ENCODE data around the gene LRRC8C.

LRRC8C gene

DNA sequence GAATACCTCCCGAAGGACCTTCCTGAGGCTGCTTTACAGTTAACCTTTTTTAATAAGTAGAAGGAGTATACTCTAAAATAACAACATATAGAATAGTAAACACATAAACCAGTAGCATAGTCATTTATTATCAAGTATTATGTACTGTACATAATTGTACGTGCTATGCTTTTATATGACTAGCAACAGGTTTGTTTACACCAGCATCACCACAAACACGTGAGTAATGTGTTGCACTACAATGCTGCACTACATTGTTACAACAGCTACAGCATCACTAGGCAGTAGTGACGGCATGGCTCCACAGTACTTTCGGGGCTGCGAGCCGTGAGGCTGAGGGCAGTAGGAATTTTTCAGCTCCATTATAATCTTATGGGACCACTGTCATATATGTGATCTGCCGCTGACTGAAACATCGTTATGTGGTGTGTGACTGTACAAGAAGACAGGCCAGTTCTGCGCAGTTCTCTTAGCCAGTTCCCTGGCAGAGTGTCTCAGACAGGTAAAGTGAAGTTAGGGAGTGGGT lies 105.1 kb downstream of the LRRC8C start:
- no peak for DNase-seq

- no peak for DNase-seq
These were observed 106.3 kb downstream of the LRRC8C start for GRCh38 chr1:89739013-89739843.

GRCh38 chr1:89739844-89740216 lies 106.9 kb downstream of the LRRC8C start:
- DNase-seq: no peak

GRCh38 chr1:89743788-89744187 lies 110.9 kb downstream of the LRRC8C start:
- DNase-seq: no peak

DNA sequence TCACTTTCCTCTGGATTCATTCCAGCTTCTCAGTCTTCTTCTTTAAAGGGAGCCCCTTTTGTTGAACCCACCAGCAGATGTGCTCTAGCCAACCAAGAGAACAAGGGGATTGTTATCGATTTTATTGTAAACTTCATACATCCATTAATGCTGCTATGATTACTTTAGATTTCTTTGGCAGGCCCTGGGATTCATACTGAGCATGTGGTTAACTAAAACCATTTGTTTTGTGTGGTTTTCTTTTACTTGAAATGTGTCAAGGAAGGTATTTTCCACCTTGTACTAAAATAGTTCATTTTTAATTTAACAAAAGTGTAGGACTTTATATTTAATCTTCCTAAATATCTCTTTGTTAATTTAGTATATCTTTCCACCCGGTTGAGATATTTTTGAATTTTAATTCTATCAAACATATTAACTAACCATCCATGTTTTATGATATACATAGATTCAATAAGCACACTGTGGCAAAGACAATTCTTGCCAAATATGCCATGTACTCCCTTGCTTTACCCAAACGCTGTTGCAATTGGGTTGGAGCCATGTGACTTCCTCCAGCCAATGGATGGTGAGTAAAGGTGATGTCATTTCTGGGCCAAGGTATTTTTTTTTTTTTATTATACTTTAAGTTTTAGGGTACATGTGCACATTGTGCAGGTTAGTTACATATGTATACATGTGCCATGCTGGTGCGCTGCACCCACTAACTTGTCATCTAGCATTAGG lies 113.7 kb downstream of the LRRC8C start:
- DNase-seq: no peak

DNA sequence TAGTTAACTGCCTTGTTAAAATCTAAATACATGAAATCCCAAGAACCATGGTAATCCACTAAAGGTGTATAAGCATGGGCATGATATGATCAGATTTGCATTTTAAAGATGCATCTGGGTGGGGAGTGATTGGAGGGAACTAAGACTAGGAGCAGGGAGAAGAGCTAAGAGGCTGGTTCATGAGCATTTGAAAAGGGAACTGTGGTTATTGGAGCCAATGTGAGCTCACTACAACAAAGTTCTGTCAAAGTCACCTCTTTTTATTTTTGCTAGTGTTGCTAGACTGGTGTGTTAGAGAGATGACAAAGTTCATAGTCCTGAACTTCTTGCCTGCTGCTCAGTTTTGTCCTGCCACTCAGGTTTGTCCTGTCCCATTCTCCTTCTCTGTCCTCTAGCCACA lies 120.8 kb downstream of the LRRC8C start:
- no peak for DNase-seq

DNA sequence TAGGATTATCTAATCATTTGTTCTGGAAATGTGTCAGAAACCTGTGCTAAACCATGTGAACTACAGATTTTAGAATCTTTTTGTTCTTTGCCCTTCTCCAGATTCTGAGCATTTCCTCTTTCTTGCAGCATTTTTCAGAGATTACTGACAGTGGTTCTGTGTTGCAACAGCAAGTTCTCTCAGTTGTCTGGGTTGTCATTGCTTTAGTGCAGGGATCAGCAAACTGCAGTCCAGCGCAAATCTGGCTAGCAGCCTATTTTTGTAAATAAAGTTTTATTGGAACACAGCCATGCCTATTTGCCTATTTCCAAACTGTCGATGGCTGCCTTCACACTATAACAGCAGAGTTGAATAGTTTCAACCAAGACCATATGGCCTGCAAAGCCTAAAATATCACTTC lies 121.6 kb downstream of the LRRC8C start:
- DNase-seq: no peak

GRCh38 chr1:89755591-89755990 lies 122.7 kb downstream of the LRRC8C start:
- no peak for DNase-seq

- no peak for DNase-seq
These were observed 124.6 kb downstream of the LRRC8C start for GRCh38 chr1:89757532-89757931.

- no peak for DNase-seq
These were observed 125.2 kb downstream of the LRRC8C start for GRCh38 chr1:89758156-89758555.

GRCh38 chr1:89759036-89759435 lies 126.1 kb downstream of the LRRC8C start:
- DNase-seq: no peak

- no peak for DNase-seq
These were observed 127.6 kb downstream of the LRRC8C start for GRCh38 chr1:89760496-89760895.

- DNase-seq: no peak
These were observed 128.4 kb downstream of the LRRC8C start for GRCh38 chr1:89761338-89761737.

DNA sequence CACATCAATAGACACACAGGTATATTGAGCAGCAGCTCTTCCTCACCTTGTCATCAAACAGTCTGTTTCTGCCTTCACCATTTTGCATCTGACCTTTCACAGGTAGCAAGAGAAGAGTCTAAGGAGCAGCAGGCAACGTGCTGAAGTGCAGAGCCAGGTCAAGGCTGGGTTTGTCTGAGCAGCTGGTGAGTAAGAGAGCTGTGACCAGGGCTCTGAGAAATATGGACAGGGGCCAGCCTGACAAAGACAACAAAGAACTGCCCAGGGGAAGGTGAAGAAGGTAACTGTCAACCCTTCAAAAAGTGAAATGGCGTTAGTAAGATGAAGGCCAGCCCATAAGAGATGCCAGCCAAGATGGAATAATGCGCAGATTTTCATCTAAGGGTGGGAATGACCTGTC lies 129.0 kb downstream of the LRRC8C start:
- no peak for DNase-seq

DNA sequence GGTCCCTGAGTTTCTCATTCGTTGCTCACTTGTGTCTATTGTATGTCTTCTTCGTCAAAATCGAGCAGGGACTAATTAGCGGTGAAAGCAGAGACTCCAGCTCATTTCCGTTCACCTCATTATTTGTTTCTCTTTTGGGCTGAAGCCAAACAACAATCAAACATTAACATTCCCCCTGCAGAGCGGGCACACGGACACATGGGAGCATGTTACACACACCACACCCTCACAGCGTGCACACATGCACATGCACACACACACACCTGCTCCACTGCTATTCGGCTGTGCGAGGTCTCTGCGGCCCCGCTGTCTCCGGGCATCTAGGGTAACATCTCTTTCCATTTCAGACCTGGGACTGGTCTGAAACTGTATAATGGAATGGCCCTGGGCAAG lies 129.5 kb downstream of the LRRC8C start:
- DNase-seq: no peak

DNA sequence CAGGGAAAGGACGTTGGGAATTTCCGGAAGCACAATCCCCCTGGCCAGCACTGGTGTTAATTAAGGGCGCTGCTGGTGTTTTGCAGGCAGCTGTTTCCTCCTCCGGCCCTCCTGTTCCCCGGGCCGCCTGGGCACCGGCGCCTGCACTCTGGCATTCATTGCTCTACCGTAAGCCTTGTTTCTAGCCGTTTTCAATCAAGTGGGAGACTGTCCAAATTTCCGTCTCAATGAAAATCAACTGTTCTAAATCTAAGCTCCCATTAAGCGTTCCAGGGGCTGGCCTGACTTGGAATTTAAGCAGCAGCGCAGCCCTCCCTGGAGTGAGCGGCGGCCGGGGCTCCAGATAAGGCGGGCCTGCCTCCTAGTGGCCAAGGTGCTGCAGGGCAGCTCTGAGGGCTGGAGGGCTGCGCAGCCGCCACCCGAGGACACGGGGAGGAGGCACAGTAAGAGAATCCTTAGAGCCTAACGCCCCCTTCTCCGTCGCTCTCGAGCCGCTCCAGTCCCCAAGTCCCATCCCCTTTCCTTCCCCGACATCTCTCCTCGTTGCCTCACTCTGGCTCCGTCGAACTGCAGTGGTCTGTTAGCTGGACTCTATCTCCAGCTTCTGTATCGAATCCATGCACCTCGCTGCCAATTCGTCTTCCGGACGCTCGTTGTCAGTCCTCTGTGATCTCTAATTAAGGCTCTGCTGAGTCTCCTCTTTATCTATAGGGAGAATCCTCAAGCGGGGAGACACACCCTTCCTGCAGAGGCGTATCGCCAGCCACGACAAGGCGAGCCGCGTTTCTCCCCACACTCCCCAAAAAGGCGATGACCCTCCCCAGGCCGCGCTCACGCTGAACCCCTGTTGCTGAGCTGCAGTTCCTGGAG lies 130.1 kb downstream of the LRRC8C start:
- peak; percentile 66 for DNase-seq

GRCh38 chr1:89763649-89763986 lies 130.7 kb downstream of the LRRC8C start:
- DNase-seq: no peak

DNA sequence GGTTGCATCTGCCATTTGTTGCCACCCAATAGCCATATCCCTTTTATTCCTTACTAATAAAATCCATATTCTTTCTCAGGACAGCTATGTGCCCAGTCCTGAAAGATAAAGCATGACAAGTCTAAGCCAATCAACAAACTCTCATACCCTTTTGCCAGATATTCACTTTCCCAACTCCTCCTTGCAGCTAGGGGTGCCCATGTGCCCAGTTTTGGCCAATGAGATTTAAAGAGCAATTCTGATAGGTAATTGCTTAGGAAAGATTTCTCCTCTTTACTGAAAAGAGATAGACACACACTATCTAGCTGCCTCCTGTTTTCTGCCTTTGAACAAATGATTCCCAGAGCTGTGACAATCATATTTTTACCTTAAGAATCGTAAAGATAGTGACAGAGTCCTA lies 132.9 kb downstream of the LRRC8C start:
- no peak for DNase-seq

DNA sequence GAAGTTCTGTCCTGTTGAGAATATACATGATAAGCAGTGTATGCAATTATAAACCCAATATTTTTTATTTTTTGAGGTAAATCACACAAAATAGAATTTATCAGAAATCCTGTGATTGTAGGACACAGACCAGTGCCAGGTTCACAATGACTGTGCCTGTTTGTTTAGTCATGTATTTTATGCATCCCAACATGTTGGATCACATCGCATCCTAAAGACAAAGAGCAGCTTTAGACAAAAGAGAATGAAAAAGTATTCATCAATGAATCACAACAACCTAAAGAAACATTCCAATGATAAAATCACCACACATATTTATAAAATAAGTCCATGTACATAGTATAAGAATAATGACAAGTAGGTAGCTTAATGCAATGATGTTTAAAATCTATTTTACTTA lies 134.7 kb downstream of the LRRC8C start:
- no peak for DNase-seq
